H1 (cell line): ENCODE results near the gene ABHD12B. TPM values are rescaled to one million over a fixed set of nuclear protein-coding genes. Genes with fewer than 3 reads are reported as not detected.

Source experiments
- BRCA1 ChIP-seq: IDR thresholded peaks from 2 replicates; pipeline ENCODE4 v1.6.1; 2012; ENCODE audit warnings: low read depth, low read length, improper control_type of control experiment
- CREB1 ChIP-seq: IDR thresholded peaks from 2 replicates; pipeline ENCODE4 v1.6.1; 2012; ENCODE audit warnings: inconsistent platforms
- HDAC2 ChIP-seq, 2 experiments: fragments of 300-600 bp in 1 of 2; sonication (generic) in 1 of 2; IDR thresholded peaks; 2 replicates each; pipeline ENCODE4 v1.6.1; 2011 to 2012; ENCODE audit warnings: low read depth in 2 of 2, low read length in 2 of 2, mild to moderate bottlenecking in 2 of 2, moderate library complexity in 2 of 2, borderline replicate concordance in 1 of 2, inconsistent platforms in 1 of 2
- RBBP5 ChIP-seq: IDR thresholded peaks from 2 replicates; pipeline ENCODE4 v1.7.1; 2012; ENCODE audit warnings: low read depth, mild to moderate bottlenecking, inconsistent platforms, low read length, moderate library complexity, borderline replicate concordance
- SIX5 ChIP-seq: IDR thresholded peaks from 2 replicates; pipeline ENCODE4 v1.6.1; 2011; ENCODE audit warnings: mild to moderate bottlenecking, low read depth, low read length
- TEAD4 ChIP-seq: IDR thresholded peaks from 2 replicates; pipeline ENCODE4 v1.6.1; 2012; ENCODE audit warnings: low read depth, low read length, inconsistent platforms, mixed read lengths
- ZNF274 ChIP-seq: IDR thresholded peaks from 2 replicates; pipeline ENCODE4 v1.7.0; 2012; ENCODE audit warnings: low read length, borderline replicate concordance; ENCODE audit errors: extremely low read depth
- polyA plus RNA-seq, 7 experiments: library from polyadenylated mRNA; depleted of rRNA in 3 of 7; stranded (reverse) in 5 of 7; unstranded in 2 of 7; fragments of >200 nt in 5 of 7; fragments of 200-250 nt in 2 of 7; gene quantifications; 1 replicate in 5 of 7; 2 replicates in 1 of 7; 4 replicates in 1 of 7; pipeline versions ENCODE4 v1.2.1 to v1.2.3, GENCODE V29; 2011 to 2013; ENCODE audit warnings: missing spikeins in 2 of 7, mixed read lengths in 2 of 7
- total RNA-seq: library from RNA; stranded (reverse); fragmentation: NEBNext Ultra II Directional; extraction: Animal tissue kit (Norgen Biotek cat#: 25700); gene quantifications from 2 replicates; pipeline ENCODE4 v1.2.1, GENCODE V29; 2021
- TF ChIP-seq, protein P1 (sequence below): fragments of 300-600 bp; sonication (generic); IDR thresholded peaks from 2 replicates; pipeline ENCODE4 v1.7.1; 2012; ENCODE audit warnings: low read length, moderate library complexity, mild to moderate bottlenecking, inconsistent platforms; ENCODE audit not compliant: insufficient replicate concordance
- TF ChIP-seq, protein P2 (sequence below): IDR thresholded peaks from 2 replicates; pipeline ENCODE4 v1.6.1; 2012; ENCODE audit warnings: inconsistent platforms

ABHD12B gene
- total and polyA plus RNA-seq, 2 of the 8 experiments (the other 6 are each of a cell fraction or from before 2014, with no cell fraction given) = 4.0 to 102 TPM

DNA sequence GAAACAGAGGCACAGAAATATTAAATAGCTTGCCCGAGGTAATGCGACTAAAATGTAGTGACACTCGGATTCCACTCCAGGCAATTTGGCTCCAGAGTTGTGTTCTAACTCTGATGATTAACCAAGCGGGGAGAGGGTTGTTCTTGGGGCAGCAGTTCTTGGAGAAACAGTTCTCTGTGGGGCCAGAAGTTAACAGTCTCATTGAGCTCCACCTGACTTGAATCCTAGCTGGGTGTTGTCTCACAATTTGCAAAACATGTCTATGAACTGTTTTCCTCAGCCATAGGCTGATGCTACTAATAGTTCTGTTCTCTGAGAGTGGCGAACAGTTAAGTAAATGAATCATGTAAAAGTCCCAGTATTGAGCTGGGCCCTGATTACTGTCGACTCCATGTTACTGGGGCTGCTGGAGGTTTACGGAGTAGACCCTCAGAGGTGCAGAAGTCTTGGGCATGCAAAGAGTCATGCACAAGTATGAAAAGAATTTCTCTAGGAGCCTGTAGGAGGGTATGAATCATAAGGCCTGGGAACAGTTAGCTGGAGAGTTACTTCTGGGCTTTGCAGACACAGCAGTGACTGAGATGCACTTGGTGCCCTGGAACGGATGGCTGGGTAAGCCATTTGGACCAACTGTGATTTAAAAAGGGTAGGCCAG is 25.5 kb upstream of the ABHD12B start (continued):
- TF ChIP-seq, protein P1, sequence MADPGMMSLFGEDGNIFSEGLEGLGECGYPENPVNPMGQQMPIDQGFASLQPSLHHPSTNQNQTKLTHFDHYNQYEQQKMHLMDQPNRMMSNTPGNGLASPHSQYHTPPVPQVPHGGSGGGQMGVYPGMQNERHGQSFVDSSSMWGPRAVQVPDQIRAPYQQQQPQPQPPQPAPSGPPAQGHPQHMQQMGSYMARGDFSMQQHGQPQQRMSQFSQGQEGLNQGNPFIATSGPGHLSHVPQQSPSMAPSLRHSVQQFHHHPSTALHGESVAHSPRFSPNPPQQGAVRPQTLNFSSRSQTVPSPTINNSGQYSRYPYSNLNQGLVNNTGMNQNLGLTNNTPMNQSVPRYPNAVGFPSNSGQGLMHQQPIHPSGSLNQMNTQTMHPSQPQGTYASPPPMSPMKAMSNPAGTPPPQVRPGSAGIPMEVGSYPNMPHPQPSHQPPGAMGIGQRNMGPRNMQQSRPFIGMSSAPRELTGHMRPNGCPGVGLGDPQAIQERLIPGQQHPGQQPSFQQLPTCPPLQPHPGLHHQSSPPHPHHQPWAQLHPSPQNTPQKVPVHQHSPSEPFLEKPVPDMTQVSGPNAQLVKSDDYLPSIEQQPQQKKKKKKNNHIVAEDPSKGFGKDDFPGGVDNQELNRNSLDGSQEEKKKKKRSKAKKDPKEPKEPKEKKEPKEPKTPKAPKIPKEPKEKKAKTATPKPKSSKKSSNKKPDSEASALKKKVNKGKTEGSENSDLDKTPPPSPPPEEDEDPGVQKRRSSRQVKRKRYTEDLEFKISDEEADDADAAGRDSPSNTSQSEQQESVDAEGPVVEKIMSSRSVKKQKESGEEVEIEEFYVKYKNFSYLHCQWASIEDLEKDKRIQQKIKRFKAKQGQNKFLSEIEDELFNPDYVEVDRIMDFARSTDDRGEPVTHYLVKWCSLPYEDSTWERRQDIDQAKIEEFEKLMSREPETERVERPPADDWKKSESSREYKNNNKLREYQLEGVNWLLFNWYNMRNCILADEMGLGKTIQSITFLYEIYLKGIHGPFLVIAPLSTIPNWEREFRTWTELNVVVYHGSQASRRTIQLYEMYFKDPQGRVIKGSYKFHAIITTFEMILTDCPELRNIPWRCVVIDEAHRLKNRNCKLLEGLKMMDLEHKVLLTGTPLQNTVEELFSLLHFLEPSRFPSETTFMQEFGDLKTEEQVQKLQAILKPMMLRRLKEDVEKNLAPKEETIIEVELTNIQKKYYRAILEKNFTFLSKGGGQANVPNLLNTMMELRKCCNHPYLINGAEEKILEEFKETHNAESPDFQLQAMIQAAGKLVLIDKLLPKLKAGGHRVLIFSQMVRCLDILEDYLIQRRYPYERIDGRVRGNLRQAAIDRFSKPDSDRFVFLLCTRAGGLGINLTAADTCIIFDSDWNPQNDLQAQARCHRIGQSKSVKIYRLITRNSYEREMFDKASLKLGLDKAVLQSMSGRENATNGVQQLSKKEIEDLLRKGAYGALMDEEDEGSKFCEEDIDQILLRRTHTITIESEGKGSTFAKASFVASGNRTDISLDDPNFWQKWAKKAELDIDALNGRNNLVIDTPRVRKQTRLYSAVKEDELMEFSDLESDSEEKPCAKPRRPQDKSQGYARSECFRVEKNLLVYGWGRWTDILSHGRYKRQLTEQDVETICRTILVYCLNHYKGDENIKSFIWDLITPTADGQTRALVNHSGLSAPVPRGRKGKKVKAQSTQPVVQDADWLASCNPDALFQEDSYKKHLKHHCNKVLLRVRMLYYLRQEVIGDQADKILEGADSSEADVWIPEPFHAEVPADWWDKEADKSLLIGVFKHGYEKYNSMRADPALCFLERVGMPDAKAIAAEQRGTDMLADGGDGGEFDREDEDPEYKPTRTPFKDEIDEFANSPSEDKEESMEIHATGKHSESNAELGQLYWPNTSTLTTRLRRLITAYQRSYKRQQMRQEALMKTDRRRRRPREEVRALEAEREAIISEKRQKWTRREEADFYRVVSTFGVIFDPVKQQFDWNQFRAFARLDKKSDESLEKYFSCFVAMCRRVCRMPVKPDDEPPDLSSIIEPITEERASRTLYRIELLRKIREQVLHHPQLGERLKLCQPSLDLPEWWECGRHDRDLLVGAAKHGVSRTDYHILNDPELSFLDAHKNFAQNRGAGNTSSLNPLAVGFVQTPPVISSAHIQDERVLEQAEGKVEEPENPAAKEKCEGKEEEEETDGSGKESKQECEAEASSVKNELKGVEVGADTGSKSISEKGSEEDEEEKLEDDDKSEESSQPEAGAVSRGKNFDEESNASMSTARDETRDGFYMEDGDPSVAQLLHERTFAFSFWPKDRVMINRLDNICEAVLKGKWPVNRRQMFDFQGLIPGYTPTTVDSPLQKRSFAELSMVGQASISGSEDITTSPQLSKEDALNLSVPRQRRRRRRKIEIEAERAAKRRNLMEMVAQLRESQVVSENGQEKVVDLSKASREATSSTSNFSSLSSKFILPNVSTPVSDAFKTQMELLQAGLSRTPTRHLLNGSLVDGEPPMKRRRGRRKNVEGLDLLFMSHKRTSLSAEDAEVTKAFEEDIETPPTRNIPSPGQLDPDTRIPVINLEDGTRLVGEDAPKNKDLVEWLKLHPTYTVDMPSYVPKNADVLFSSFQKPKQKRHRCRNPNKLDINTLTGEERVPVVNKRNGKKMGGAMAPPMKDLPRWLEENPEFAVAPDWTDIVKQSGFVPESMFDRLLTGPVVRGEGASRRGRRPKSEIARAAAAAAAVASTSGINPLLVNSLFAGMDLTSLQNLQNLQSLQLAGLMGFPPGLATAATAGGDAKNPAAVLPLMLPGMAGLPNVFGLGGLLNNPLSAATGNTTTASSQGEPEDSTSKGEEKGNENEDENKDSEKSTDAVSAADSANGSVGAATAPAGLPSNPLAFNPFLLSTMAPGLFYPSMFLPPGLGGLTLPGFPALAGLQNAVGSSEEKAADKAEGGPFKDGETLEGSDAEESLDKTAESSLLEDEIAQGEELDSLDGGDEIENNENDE = no peak
- no peak for TF ChIP-seq HDAC2 (IDR thresholded peaks at IDR 0.05; ENCODE audit: borderline replicate concordance in 1 of 2, low read depth in 2 of 2, low read length in 2 of 2)
- no peak for TF ChIP-seq BRCA1
- TF ChIP-seq, protein P2, sequence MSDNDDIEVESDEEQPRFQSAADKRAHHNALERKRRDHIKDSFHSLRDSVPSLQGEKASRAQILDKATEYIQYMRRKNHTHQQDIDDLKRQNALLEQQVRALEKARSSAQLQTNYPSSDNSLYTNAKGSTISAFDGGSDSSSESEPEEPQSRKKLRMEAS = no peak
- TF ChIP-seq SIX5 = no peak
- TF ChIP-seq CREB1 = no peak
- TF ChIP-seq RBBP5 = no peak
- no peak for TF ChIP-seq TEAD4
- no peak for TF ChIP-seq ZNF274
